Upper lobe of right lung (tissue), 1 donor: ENCODE results near the gene OXER1. TPM values are rescaled to one million over a fixed set of nuclear protein-coding genes. Genes with fewer than 3 reads are reported as not detected.
A peak's percentile ranks its signal among the peaks of the same experiment; 100 is the strongest.

Experiments used
- ATAC-seq: fragments of 200-7000 bp; cut with Tn5 transposase; one replicate; pipeline ENCODE4 v1.9.1; 2020; ENCODE audit warnings: mild to moderate bottlenecking, moderate library complexity
- DNase-seq: peaks from one replicate; pipeline ENCODE4 v3.0.0-alpha.2; 2020
- H3K27ac ChIP-seq: fragments of 200-600 bp; one replicate; pipeline ENCODE4 v1.8.0; 2022
- H3K27me3 ChIP-seq: fragments of 200-600 bp; one replicate; pipeline ENCODE4 v1.8.0; 2022; ENCODE audit warnings: mild to moderate bottlenecking
- H3K36me3 ChIP-seq: fragments of 200-600 bp; one replicate; pipeline ENCODE4 v1.8.0; 2022
- H3K4me1 ChIP-seq: fragments of 200-600 bp; one replicate; pipeline ENCODE4 v1.8.0; 2022
- H3K4me3 ChIP-seq: fragments of 200-600 bp; one replicate; pipeline ENCODE4 v1.8.0; 2022; ENCODE audit warnings: mild to moderate bottlenecking
- H3K9me3 ChIP-seq: fragments of 200-600 bp; one replicate; pipeline ENCODE4 v1.8.0; 2022
- CTCF ChIP-seq: fragments of 200-600 bp; IDR thresholded peaks from one replicate; pipeline ENCODE4 v1.8.0; 2022; ENCODE audit warnings: antibody characterized with exemption
- intact Hi-C: fragments of 100-400 bp; cut with DNase I; formaldehyde crosslinking; loops from one replicate; pipeline ENCODE4 v1.11.0; 2022
- total RNA-seq: library from RNA; stranded (reverse); fragmentation: NEBNext Ultra II Directional; extraction: Animal tissue kit (Norgen Biotek cat#: 25700); gene quantifications from one replicate; pipeline ENCODE4 v1.2.1, GENCODE V29; 2021
- donor health status: DM: no; HTN: yes; CAD: no; lungs with severe emphysema.

OXER1 gene
- total RNA-seq, 1 donor from 2014 or later, result 1.1 TPM

- H3K4me3 ChIP-seq, result peak overlapping the region; percentile 73
- intact Hi-C loops, result no loop called here
- H3K27ac ChIP-seq, result peak overlapping the region; percentile 100
- no peaks in the 10 kb centered on the region for H3K9me3 ChIP-seq
- TF ChIP-seq CTCF, result no peak
- ATAC-seq, result peak; percentile 1
- H3K4me1 ChIP-seq, result peaks cover 20% of the 10 kb centered on the region
- no peaks in the 10 kb centered on the region for H3K27me3 ChIP-seq
- no peak for DNase-seq
- H3K36me3 ChIP-seq, result no peaks in the 10 kb centered on the region
Measured at GRCh38 chr2:42809131-42809818, 45.3 kb upstream of the OXER1 start.

GRCh38 chr2:42808301-42808700 is 44.4 kb upstream of the OXER1 start:
- DNase-seq, result no peak
- intact Hi-C loops, result no loop called here
- TF ChIP-seq CTCF, result no peak
- no peak overlapping the region for H3K27ac ChIP-seq
- peaks cover 20% of the 10 kb centered on the region for H3K4me1 ChIP-seq
- no peak overlapping the region for H3K4me3 ChIP-seq
- no peaks in the 10 kb centered on the region for H3K9me3 ChIP-seq
- H3K27me3 ChIP-seq, result no peaks in the 10 kb centered on the region
- no peak for ATAC-seq
- no peaks in the 10 kb centered on the region for H3K36me3 ChIP-seq

- H3K4me3 ChIP-seq, result no peak overlapping the region
- H3K36me3 ChIP-seq, result no peaks in the 10 kb centered on the region
- no peaks in the 10 kb centered on the region for H3K9me3 ChIP-seq
- no peak for DNase-seq
- no peak for ATAC-seq
- no peak overlapping the region for H3K27ac ChIP-seq
- intact Hi-C loops, result no loop called here
- no peaks in the 10 kb centered on the region for H3K27me3 ChIP-seq
- TF ChIP-seq CTCF, result no peak
- peaks cover 17% of the 10 kb centered on the region for H3K4me1 ChIP-seq
Measured at GRCh38 chr2:42806786-42807185, 42.9 kb upstream of the OXER1 start.

GRCh38 chr2:42804891-42805290 is 41.0 kb upstream of the OXER1 start:
- no peak overlapping the region for H3K27ac ChIP-seq
- intact Hi-C loops, result no loop called here
- ATAC-seq (no peak), DNase-seq (no peak)
- no peak overlapping the region for H3K4me3 ChIP-seq
- no peaks in the 10 kb centered on the region for H3K9me3 ChIP-seq
- H3K27me3 ChIP-seq, result no peaks in the 10 kb centered on the region
- H3K36me3 ChIP-seq, result no peaks in the 10 kb centered on the region
- H3K4me1 ChIP-seq, result peaks cover 5% of the 10 kb centered on the region
- no peak for TF ChIP-seq CTCF

GRCh38 chr2:42804338-42804737 is 40.4 kb upstream of the OXER1 start:
- Histone ChIP-seq H3K9me3 (no peaks in the 10 kb centered on the region), H3K27me3 (no peaks in the 10 kb centered on the region), H3K4me1 (peaks cover 5% of the 10 kb centered on the region), H3K27ac (no peak overlapping the region), H3K36me3 (no peaks in the 10 kb centered on the region), H3K4me3 (no peak overlapping the region)
- peak; percentile 58 for ATAC-seq
- no peak for DNase-seq
- TF ChIP-seq CTCF, result no peak
- intact Hi-C loops, result no loop called here

- intact Hi-C loops, result no loop called here
- TF ChIP-seq CTCF, result no peak
- no peak overlapping the region for H3K27ac ChIP-seq
Measured at GRCh38 chr2:42802150-42802549, 38.2 kb upstream of the OXER1 start.

More at GRCh38 chr2:42802150-42802549, 38.2 kb upstream of the OXER1 start:
- DNase-seq, result no peak
- no peak overlapping the region for H3K4me3 ChIP-seq
- ATAC-seq, result no peak
- H3K4me1 ChIP-seq, result no peaks in the 10 kb centered on the region
- H3K9me3 ChIP-seq, result no peaks in the 10 kb centered on the region
- H3K27me3 ChIP-seq, result no peaks in the 10 kb centered on the region
- no peaks in the 10 kb centered on the region for H3K36me3 ChIP-seq
